Stimulated activated CD8-positive, alpha-beta memory T cell treated with anti-CD3 and anti-CD28 coated beads, Interleukin-2, amount 100 ng/mL, for 1 hour (primary cell): ENCODE results near the gene GCC1.
A peak's percentile ranks its signal among the peaks of the same experiment; 100 is the strongest.
"Not testable (repeated sequence)": the region's sequence is repeated elsewhere in the genome, so short reads cannot be mapped to it uniquely, and the experiment has no call there.

ENCODE experiments used
- DNase-seq, 2 donors: peaks; one replicate each; pipeline ENCODE4 v3.0.0-alpha.2; 2020; ENCODE audit warnings: low read depth in 2 of 2

GCC1 gene

GRCh38 chr7:127589896-127590295, 4.5 kb upstream of the GCC1 start:
- no peak for DNase-seq

DNA sequence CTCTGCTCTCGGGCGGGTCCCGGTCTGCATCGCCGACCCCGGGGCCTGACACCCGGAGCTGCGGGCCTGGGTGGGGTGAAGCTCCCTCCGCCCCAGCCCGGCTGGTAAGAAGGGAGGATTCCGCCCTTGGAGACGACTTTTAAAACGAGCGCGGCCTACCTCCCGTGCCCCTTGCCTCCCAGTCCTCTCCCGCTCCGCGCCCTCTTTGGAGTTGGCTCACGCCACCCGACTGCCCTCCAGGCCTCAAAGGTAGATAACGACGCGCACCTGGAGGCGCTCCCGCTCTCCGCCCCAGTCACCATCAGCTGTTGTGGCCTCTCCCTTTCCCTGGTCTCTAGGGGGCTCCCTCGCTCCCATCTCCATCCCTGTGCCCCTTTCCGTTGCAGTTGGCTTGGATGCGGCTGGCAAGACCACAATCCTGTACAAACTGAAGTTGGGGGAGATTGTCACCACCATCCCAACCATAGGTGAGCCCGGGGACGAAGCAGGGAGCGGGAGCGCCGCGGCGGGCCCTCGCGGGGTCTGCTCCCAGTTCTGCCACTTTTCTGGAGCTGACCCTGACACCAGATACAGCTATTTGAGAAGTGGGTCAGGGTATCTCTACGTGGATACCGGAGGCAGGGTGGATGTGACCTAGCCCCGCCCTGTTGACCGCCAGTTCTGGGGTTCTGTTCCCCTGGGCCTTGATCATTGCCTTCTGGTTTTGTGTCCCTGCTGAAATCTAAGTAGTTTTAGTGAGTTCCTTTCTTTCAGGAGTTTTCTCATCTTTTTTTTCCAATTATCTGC, 3.5 kb upstream of the GCC1 start:
- no peak for DNase-seq

GRCh38 chr7:127588019-127588696, 2.8 kb upstream of the GCC1 start, which contains the start of gene ARF5:
Gene ARF5 (plus strand): TSS chr7:127588411. CDS start chr7:127588499, 88 bp downstream.
- DNase-seq: peak; percentile 81

GRCh38 chr7:127587663-127588018, 2.2 kb upstream of the GCC1 start:
- DNase-seq: no peak

- no peak for DNase-seq
These were observed 950 bp upstream of the GCC1 start for GRCh38 chr7:127586346-127586745.

- no peak for DNase-seq
These were observed 750 bp downstream of the GCC1 start for GRCh38 chr7:127584648-127585043.

DNA sequence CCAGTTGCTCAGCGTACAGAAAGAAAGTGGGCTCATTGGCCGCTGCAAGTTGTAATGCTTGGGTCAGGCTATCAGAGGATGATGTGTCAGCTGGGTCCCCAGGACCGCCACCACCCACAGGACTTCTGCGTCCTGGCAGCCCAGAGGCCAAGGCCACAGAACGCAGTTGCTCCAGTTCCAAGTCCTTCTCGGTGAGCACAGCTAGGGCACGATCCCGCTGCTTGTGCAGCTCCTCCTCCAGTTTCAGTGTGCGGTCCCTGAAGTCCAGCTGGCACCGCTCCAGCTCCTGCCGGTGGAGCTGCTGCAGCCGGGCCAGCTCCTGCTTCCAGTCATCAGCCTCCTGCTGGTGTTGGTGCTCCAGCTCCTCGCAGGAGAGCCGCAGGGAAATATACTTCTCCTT, 3.0 kb downstream of the GCC1 start:
- DNase-seq: no peak

GRCh38 chr7:127581716-127582115, 3.7 kb downstream of the GCC1 start:
- DNase-seq: no peak

DNA sequence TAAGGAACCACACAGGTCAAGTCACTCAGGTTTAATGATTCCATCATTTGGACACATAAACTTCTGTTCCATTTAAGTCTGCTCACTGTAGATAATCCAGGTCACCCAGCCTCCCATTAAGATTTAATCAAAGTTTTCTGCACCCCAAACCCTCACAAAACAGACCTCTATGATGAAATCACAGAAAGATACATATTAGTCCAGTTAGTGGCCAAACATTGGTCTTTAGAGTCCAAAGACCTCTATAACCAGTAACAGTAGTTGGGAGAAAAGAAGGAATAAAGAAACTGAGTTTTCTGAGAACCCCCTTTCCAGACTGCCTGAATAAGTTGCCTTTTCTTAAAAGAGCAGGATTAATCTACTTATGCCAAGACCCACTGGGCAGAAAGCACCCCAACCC, 4.8 kb downstream of the GCC1 start:
- no peak for DNase-seq

- no peak for DNase-seq
These were observed 6.6 kb downstream of the GCC1 start for GRCh38 chr7:127578711-127579275.

DNA sequence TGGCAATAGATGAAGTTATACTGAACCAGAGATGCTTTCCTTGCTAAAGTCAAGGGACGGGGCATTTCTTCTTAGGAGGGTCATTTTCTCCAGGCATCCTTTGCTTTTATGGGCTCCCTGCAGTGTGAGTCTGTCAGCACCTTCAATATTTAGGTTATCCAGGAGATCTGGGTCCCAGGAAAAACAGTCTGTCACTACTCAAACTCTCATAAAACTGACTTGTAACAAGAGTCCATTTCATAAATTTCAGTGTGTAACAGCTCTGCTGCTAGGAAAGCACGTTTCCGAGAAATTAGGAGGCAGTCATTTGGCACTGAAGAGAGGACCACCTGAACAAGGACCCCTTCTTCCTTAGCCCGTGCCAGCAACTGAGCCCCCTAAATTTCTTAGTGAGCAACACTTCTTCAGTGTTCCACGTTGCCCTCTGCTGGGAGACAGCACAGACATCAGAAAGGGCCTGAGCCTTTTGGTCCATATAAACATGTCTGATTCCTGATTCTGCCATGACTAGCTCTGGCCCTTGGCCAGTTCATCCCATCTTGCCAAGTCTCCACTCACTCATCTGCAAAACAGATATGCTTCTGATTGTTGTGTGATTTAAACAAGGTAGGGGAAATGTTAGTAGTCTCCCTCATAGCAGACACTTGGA, 7.2 kb downstream of the GCC1 start:
- no peak for DNase-seq

DNA sequence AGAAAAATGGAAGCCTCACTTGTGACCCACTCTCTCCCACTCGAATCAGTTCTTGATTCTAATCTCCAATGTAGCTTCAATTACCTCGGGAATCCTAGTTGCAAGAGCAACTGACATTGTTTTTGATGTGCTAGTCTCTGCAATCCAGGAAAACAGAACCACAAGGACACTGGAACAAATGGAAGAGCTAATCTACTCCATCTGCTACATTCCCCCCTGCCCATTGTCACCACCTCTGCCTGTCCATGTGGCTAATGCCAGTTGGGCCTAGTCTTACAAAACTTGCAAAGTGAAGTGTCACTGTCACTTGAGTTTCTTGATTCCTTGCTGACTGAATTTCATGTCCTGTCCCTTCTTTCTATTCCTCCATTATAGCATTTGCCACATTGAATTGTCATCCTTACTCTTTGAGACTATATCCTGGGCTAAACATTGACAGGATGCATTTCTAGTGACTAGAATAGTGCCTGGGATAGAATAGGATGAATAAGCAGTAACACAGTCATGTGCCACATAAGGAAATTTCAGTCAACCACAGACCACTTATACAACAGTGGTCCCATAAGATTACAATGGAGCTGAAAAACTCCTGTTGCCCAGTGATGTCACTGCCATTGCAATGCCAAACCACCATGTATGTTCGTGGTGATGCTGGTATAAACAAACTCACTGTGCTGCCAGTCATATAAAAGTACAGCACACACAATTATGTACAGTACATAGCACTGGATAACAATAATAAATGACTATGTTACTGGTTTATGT, 13.5 kb downstream of the GCC1 start:
- DNase-seq: no peak

DNA sequence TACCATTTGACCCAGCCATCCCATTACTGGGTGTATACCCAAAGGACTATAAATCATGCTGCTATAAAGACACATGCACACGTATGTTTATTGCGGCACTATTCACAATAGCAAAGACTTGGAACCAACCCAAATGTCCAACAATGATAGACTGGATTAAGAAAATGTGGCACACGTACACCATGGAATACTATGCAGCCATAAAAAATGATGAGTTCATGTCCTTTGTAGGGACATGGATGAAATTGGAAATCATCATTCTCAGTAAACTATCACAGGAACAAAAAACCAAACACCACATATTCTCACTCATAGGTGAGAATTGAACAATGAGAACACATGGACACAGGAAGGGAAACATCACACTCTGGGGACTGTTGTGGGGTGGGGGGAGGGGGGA, 17.4 kb downstream of the GCC1 start:
- not testable (repeated sequence) for DNase-seq

- no peak for DNase-seq
These were observed 19.2 kb downstream of the GCC1 start for GRCh38 chr7:127566242-127566641.

GRCh38 chr7:127557803-127558202, 27.6 kb downstream of the GCC1 start:
- no peak for DNase-seq

DNA sequence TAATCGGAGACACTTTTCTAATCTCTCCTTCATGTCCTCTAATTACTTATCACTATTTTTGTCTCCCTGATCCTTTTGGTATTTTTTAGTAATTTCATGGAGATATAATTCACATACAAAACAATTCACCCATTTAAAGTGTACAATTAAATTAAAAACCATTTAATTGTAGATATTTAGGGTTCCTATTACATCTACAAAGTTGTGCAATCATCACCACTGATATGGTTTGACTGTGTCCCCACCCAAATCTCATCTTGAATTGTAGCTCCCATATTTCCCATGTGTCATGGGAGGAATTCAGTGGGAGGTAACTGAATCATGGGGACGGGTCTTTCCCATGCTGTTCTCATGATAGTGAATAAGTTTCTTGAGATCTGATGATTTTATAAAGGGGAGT, 29.0 kb downstream of the GCC1 start:
- DNase-seq: no peak

- no peak for DNase-seq
These were observed 33.5 kb downstream of the GCC1 start for GRCh38 chr7:127551941-127552340.

GRCh38 chr7:127550247-127550646, 35.1 kb downstream of the GCC1 start:
- no peak for DNase-seq

DNA sequence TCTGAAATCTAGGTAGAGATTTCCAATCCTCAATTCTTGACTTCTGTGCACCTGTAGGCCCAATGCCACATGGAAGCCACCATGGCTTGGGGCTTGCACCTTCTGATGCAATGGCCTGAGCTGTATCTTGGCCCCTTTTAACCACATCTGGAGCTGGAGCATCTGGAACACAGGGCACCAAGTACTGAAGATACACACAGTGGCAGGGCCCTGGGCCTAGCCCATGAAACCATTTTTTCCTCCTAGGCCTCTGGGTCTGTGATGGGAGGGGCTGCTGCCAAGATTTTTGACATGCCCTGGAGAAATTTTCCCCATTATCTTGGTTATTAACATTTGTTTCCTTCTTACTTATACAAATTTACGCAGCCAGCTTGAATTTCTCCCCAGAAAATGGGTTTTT, 39.1 kb downstream of the GCC1 start:
- DNase-seq: no peak

DNA sequence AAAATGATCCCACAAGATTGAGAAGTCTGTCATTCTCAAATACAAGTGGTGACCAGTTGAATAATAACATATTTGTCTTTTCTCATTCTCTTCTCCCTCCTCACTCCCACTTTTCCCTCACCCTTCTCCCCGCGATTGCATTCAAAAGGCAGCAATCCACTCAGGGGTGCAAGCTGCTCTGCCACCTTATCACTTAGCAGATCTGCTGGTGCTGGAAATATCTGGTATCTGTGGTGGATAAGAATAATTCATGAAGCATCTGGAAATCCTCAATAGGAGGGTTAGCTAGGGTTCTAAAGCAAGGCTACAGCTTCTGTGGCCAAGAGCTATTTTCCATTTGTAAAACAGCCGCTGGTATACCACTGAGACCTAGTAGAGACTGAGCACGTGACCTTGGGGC, 43.8 kb downstream of the GCC1 start:
- DNase-seq: no peak

- DNase-seq: not testable (repeated sequence)
These were observed 44.9 kb downstream of the GCC1 start for GRCh38 chr7:127540461-127540860.

- no peak for DNase-seq
These were observed 46.3 kb downstream of the GCC1 start for GRCh38 chr7:127539116-127539515.
